HepG2 (cell line): ENCODE results near the gene CFTR. TPM values are rescaled to one million over a fixed set of nuclear protein-coding genes. Genes with fewer than 3 reads are reported as not detected.

ENCODE experiments used
- ATAC-seq: fragments of 200-7000 bp; cut with Tn5 transposase; 3 replicates; pipeline ENCODE4 v1.9.1; 2020; ENCODE audit warnings: mild to moderate bottlenecking, moderate library complexity
- BruUV-seq: library from RNA; stranded (reverse); fragments of 400-500 nt; replicated peaks from 2 replicates; lab custom pipeline; 2021; lab: Mats Ljungman, UMichigan
- CTCF ChIA-PET: fragments of 300-600 bp; formaldehyde crosslinking; extraction: SDS; loops from one replicate; lab custom pipeline; 2021; ENCODE audit warnings: low total read pairs, inconsistent platforms, low intra/inter-chr PET ratio; lab: Yijun Ruan, JAX
- POLR2A ChIA-PET: fragments of 350-600 bp; sonication (Branson Sonifier 250); formaldehyde crosslinking; loops from one replicate; lab custom pipeline; 2020; ENCODE audit warnings: antibody characterized with exemption, inconsistent platforms; lab: Yijun Ruan, JAX
- DNase-seq: peaks from one replicate; pipeline ENCODE4 v3.0.0-alpha.2; 2015; ENCODE audit warnings: low spot score
- FAIRE-seq: peaks from 3 replicates; lab custom pipeline; 2011; peaks lifted over from hg19 to GRCh38; lab: Jason Lieb, UNC
- H2AFZ ChIP-seq: one replicate; pipeline ENCODE4 v1.6.1; 2011; ENCODE audit warnings: low read length, inconsistent platforms
- H3K27ac ChIP-seq: fragments of 300-600 bp; 3 replicates; pipeline ENCODE4 v1.8.0; 2011; ENCODE audit warnings: mixed run types, mild to moderate bottlenecking, mixed read lengths, low read length, inconsistent platforms; ENCODE audit not compliant: insufficient read depth; ENCODE audit errors: extremely low read length
- H3K27me3 ChIP-seq, 2 experiments: fragments of 200-600 bp in 1 of 2; 2 replicates in 1 of 2; 3 replicates in 1 of 2; pipeline versions ENCODE4 v1.6.0 to v1.8.0; 2011; ENCODE audit warnings: low read length in 2 of 2, mild to moderate bottlenecking in 2 of 2, moderate library complexity in 2 of 2, inconsistent platforms in 1 of 2; ENCODE audit not compliant: insufficient read depth in 2 of 2, control insufficient read depth in 1 of 2
- H3K36me3 ChIP-seq, 2 experiments: fragments of 200-600 bp in 1 of 2; replicated peaks in 1 of 2; 2 replicates in 1 of 2; 3 replicates in 1 of 2; pipeline versions ENCODE4 v1.5.1 to v1.8.0; 2011; ENCODE audit warnings: low read length in 2 of 2, inconsistent platforms in 1 of 2; ENCODE audit not compliant: insufficient read depth in 2 of 2, control insufficient read depth in 1 of 2
- H3K4me1 ChIP-seq: 2 replicates; pipeline ENCODE4 v1.5.1; 2012; ENCODE audit warnings: low read length, inconsistent platforms; ENCODE audit not compliant: insufficient read depth
- H3K4me2 ChIP-seq: 2 replicates; pipeline ENCODE4 v1.6.0; 2011; ENCODE audit warnings: low read depth, low read length, inconsistent platforms
- H3K4me3 ChIP-seq, 3 experiments: fragments of 200-600 bp in 1 of 3; sonication (generic), shearing (Covaris generic) in 1 of 3; replicated peaks in 1 of 3; 2 replicates each; pipeline ENCODE4 v1.5.1; 2011 to 2016; ENCODE audit warnings: low read length in 3 of 3, inconsistent platforms in 2 of 3, low read depth in 2 of 3, mild to moderate bottlenecking in 2 of 3, control low read depth in 1 of 3, mixed read lengths in 1 of 3; ENCODE audit not compliant: insufficient read depth in 1 of 3
- H3K79me2 ChIP-seq: one replicate; pipeline ENCODE4 v1.6.1; 2011; ENCODE audit warnings: low read length, inconsistent platforms; ENCODE audit not compliant: insufficient read depth
- H3K9ac ChIP-seq: 2 replicates; pipeline ENCODE4 v1.6.0; 2011; ENCODE audit warnings: mild to moderate bottlenecking, low read depth, low read length, inconsistent platforms; ENCODE audit not compliant: insufficient read depth
- H3K9me3 ChIP-seq: 2 replicates; pipeline ENCODE4 v1.5.1; 2012; ENCODE audit warnings: mild to moderate bottlenecking, low read length
- H4K20me1 ChIP-seq: 2 replicates; pipeline ENCODE4 v1.6.0; 2011; ENCODE audit warnings: inconsistent platforms, mild to moderate bottlenecking, low read length, moderate library complexity; ENCODE audit not compliant: insufficient read depth
- ETV5 ChIP-seq: IDR thresholded peaks from 2 replicates; pipeline ENCODE4 v1.6.1; 2018; ENCODE audit warnings: missing biosample characterization, missing genetic modification reagents, inconsistent platforms, borderline replicate concordance
- GABPA ChIP-seq, 2 experiments: IDR thresholded peaks; 2 replicates each; pipeline ENCODE4 v1.6.1; 2011 to 2016; ENCODE audit warnings: low read depth in 2 of 2, low read length in 1 of 2, missing biosample characterization in 1 of 2, missing genetic modification characterization in 1 of 2
- HOXA5 ChIP-seq: sonication (generic); formaldehyde crosslinking; IDR thresholded peaks from 2 replicates; pipeline ENCODE4 v1.4.0; 2020; ENCODE audit warnings: missing genetic modification reagents
- JUND ChIP-seq: sonication (generic); formaldehyde crosslinking; IDR thresholded peaks from 2 replicates; pipeline ENCODE4 v1.8.0; 2022; ENCODE audit warnings: mild to moderate bottlenecking, missing genetic modification reagents
- NCOA5 ChIP-seq: sonication (generic); formaldehyde crosslinking; IDR thresholded peaks from 2 replicates; pipeline ENCODE4 v1.4.0; 2020; ENCODE audit warnings: missing genetic modification reagents
- PHF21A ChIP-seq: sonication (generic); formaldehyde crosslinking; IDR thresholded peaks from 2 replicates; pipeline ENCODE4 v1.5.0; 2020; ENCODE audit warnings: mild to moderate bottlenecking, missing genetic modification reagents
- RAD51 ChIP-seq: fragments of 450-650 bp; IDR thresholded peaks from 2 replicates; pipeline ENCODE4 v1.6.1; 2016; ENCODE audit warnings: borderline replicate concordance
- SMARCC2 ChIP-seq: fragments of 450-650 bp; IDR thresholded peaks from 2 replicates; pipeline ENCODE4 v1.6.1; 2017; ENCODE audit warnings: antibody characterized with exemption, mild to moderate bottlenecking
- ZFP36L1 ChIP-seq: sonication (generic); formaldehyde crosslinking; IDR thresholded peaks from 2 replicates; pipeline ENCODE4 v1.8.0; 2022; ENCODE audit warnings: mild to moderate bottlenecking, missing genetic modification reagents, moderate library complexity
- ZNF101 ChIP-seq: sonication (generic); formaldehyde crosslinking; IDR thresholded peaks from 2 replicates; pipeline ENCODE4 v1.4.0; 2020; ENCODE audit warnings: mild to moderate bottlenecking, low read depth, missing genetic modification reagents, borderline replicate concordance
- ZNF142 ChIP-seq: sonication (generic); formaldehyde crosslinking; IDR thresholded peaks from 2 replicates; pipeline ENCODE4 v1.4.0; 2020; ENCODE audit warnings: missing genetic modification reagents
- ZNF619 ChIP-seq: sonication (generic); formaldehyde crosslinking; IDR thresholded peaks from 2 replicates; pipeline ENCODE4 v1.4.0; 2020; ENCODE audit warnings: mild to moderate bottlenecking, missing genetic modification reagents
- ZNF790 ChIP-seq: sonication (generic); formaldehyde crosslinking; IDR thresholded peaks from 2 replicates; pipeline ENCODE4 v1.8.0; 2022; ENCODE audit warnings: missing genetic modification reagents, mild to moderate bottlenecking, borderline replicate concordance
- ZSCAN12 ChIP-seq: sonication (generic); formaldehyde crosslinking; IDR thresholded peaks from 2 replicates; pipeline ENCODE4 v1.9.0; 2021; ENCODE audit warnings: mild to moderate bottlenecking, missing genetic modification reagents
- WGBS: methylation state at CpG from one replicate; pipeline ENCODE4 v1.1.6; 2017; ENCODE audit warnings: low lambda C conversion rate; 5-methylcytosine and 5-hydroxymethylcytosine counted together
- in situ Hi-C: cut with HindIII; loops from 2 replicates; pipeline ENCODE4 v1.10.0; 2017; ENCODE audit warnings: low pct_unique_long_range_greater_than_20kb; ENCODE audit not compliant: extremely low pct_ligation_motif_present
- intact Hi-C: fragments of 100-400 bp; cut with micrococcal nuclease; formaldehyde crosslinking; loops from one replicate; pipeline ENCODE4 v1.10.0; 2022; ENCODE audit not compliant: unreplicated experiment
- polyA plus RNA-seq, 8 experiments: library from polyadenylated mRNA; depleted of rRNA in 3 of 8; stranded (reverse) in 7 of 8; unstranded in 1 of 8; fragments of >200 nt; fragmentation: Illumina TruSeq in 4 of 8; extraction: Trizol in 4 of 8; gene quantifications; 2 replicates each; pipeline versions ENCODE4 v1.2.1 to v1.2.3, GENCODE V29; 2011 to 2016; ENCODE audit warnings: low read depth in 4 of 8, missing spikeins in 1 of 8, mixed read lengths in 1 of 8; ENCODE audit not compliant: insufficient read depth in 1 of 8
- total RNA-seq, 5 experiments: library from RNA; depleted of rRNA; stranded (reverse); fragments of >200 nt; fragmentation: Illumina TruSeq; extraction: Trizol; gene quantifications; 2 replicates each; pipeline ENCODE4 v1.2.3, GENCODE V29; 2016; ENCODE audit warnings: low read depth in 1 of 5
- TF ChIP-seq, protein P1 (sequence below): sonication (generic); formaldehyde crosslinking; IDR thresholded peaks from 2 replicates; pipeline ENCODE4 v1.4.0; 2020; ENCODE audit warnings: missing genetic modification reagents

CFTR gene
- total and polyA plus RNA-seq, 2 of the 13 experiments (the other 11 are each of a cell fraction or from before 2014, with no cell fraction given): not detected

DNA sequence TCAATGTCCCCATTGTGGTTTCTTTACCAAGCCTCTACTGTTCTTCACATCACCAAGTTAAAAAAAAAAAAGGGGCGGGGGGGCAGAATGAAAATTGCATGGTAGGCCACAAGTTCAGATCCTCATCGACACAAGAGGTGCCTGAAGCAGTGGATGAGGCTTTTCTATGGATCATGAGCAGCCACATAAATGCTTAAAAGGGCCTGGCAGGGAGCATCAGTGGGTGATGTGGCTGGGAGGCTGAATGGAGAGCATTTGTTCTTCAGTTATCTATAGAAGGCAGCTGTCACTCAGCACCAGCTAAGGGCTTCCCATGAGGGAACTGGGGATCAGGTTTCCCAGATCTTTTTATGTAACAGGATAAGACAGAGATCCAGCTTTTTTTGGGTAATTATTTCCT lies 117.9 kb downstream of the CFTR start:
- BruUV-seq: no TSS peak
- TF ChIP-seq ZSCAN12 (no peak), SMARCC2 (no peak), ZNF790 (CRISPR knock-in tag) (no peak), ZNF619 (CRISPR knock-in tag) (no peak), ZFP36L1 (CRISPR knock-in tag) (no peak), ETV5 (CRISPR knock-in tag) (no peak), GABPA (IDR thresholded peaks at IDR 0.05; ENCODE audit: low read depth, low read length) (no peak), GABPA (CRISPR knock-in tag; IDR thresholded peaks at IDR 0.05; ENCODE audit: low read depth) (no peak), ZNF142 (CRISPR knock-in tag) (no peak), JUND (CRISPR knock-in tag) (no peak), PHF21A (CRISPR knock-in tag) (no peak), HOXA5 (CRISPR knock-in tag) (no peak), ZNF101 (CRISPR knock-in tag) (no peak), RAD51 (no peak), NCOA5 (no peak)
- TF ChIP-seq, protein P1, sequence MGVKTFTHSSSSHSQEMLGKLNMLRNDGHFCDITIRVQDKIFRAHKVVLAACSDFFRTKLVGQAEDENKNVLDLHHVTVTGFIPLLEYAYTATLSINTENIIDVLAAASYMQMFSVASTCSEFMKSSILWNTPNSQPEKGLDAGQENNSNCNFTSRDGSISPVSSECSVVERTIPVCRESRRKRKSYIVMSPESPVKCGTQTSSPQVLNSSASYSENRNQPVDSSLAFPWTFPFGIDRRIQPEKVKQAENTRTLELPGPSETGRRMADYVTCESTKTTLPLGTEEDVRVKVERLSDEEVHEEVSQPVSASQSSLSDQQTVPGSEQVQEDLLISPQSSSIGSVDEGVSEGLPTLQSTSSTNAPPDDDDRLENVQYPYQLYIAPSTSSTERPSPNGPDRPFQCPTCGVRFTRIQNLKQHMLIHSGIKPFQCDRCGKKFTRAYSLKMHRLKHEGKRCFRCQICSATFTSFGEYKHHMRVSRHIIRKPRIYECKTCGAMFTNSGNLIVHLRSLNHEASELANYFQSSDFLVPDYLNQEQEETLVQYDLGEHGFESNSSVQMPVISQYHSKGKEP (CRISPR knock-in tag): no peak

More for the DNA sequence above, 117.9 kb downstream of the CFTR start:
- Histone ChIP-seq H3K4me3 (no peak overlapping the region), H3K27me3 (no peaks in the 10 kb centered on the region; a peak in 1 of 5 replicates), H3K4me2 (no peak overlapping the region), H3K36me3 (no peaks in the 10 kb centered on the region), H3K79me2 (no peaks in the 10 kb centered on the region), H3K27ac (no peak overlapping the region), H4K20me1 (no peaks in the 10 kb centered on the region), H3K9me3 (no peaks in the 10 kb centered on the region), H3K9ac (no peak overlapping the region), H2AFZ (no peak overlapping the region), H3K4me1 (no peaks in the 10 kb centered on the region)
- WGBS: 4% methylated on average over 2 of the region's 2 CpGs
- ChIA-PET POLR2A (no interaction called here), CTCF (no interaction called here)
- no peak for FAIRE-seq
- ATAC-seq: no peak
- intact Hi-C loops (no loop called here), in situ Hi-C loops (no loop called here)
- DNase-seq: no peak
